ENCODE data around the gene AFF1.
"Not testable (repeated sequence)": the region's sequence is repeated elsewhere in the genome, so short reads cannot be mapped to it uniquely, and the experiment has no call there.

Gene AFF1

DNA sequence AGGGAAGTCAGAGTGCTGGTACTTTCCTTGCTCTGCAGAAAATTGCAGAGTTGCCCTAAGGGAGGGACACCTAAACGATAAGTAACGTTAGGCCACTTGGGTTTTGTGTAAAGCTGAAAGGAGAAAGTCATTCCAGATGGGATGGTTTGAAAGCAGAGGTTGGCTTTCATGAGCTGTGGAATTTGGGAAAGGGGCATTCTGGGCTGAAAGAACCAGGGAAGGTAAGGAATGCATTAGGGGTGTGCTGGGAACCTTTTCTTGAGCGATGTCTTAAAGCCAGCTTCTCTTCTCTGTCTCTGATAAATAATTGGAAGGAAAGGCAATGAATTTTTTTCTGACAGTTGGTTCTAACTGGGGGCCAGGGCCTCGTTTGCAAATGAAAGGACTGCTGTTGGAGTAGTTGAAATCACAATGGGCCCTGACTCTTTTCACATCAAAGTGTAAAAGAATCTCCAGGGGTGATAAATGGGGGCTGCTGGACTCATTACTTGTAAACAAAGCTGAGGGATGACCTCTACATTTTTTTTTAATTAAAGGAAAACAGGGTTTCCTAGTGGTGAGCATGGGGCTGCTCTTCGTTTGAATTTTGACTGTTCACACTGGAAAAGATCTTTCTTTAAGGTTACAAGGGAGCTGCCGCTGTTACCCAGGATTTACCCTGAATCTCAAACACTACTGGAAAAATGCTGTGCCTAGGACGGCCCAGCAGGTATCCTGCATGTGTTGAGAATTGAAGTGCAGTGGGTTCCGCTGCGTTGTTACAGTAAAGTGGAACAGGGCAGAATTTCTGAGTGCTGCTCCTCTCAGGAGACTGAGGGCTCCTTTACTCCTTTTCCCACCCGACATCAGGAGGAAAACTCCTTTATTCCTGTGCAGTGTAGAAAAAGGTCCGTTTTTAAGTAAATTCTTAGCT, 25.0 kb downstream of the AFF1 start:
- DNase-seq, result no peak

DNA sequence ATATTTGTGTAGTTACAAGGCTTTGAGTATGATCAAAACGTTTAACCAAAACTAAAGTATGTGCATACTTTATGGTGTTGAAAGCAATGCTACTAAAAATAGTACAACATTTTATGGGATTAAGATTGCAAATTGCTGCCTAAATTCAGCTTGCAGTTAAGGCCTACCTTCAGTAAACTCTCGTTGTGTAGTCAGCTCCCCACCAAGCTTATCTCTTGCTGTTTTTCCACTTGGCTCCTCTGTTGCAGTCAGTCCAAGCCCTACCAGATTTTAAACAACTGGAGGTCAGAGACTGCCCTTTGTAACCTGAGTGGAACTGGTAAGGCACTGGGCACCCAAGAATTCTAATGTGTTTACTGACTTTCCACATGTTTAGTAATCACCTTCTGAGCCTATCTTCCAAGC, 25.7 kb downstream of the AFF1 start:
- DNase-seq, result no peak

DNA sequence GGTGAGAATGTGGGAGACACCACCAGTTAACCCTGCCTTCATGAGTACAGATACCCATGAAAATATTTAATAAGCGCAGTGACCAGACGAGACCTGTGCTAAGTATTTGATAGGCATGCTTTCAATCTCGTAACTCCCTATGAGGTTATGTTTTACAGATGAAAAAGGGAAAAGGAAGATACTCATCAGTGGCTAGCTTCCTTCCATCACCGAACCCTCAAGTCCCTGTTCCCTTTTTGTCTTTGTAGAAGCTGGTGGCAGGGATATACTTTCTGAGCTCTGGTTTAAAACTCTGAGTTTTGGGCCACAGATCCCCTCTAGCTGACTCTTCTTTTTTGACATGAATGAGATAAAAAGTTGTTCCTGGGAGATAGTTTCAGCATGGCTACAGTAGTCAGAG, 26.3 kb downstream of the AFF1 start:
- no peak for DNase-seq

DNA sequence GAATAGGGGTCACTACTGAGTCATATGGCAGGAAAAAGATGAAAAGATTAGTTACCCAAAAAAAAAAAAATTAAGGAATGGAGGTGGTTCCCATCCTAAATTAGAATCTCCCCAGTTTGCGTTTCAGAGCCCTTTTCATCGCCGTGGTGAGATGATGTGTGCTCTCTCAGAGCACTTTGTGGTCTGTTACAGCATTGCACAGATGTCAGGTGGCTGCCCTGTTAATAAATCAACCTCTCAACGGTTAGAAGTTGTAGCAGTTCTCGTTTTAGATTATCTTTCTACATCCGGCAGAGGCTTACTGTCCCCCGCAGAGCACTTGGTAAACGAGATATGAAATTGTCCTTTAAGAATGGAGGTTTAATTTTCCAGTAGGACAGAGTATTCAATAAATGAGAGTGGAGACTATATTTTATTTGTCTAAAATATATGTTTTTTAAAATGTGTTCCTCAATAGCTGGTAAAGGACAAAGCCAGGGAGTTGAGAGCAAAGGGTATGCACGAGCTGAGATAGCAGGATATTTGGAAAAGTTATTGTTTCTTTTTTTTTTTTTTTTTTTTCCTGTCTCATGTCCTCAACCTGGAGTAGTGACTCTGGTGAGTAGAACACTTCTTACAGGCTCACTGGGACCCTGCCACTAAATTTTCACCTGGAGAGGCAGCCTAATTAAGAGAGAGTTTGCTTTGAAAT, 26.9 kb downstream of the AFF1 start:
- no peak for DNase-seq

DNA sequence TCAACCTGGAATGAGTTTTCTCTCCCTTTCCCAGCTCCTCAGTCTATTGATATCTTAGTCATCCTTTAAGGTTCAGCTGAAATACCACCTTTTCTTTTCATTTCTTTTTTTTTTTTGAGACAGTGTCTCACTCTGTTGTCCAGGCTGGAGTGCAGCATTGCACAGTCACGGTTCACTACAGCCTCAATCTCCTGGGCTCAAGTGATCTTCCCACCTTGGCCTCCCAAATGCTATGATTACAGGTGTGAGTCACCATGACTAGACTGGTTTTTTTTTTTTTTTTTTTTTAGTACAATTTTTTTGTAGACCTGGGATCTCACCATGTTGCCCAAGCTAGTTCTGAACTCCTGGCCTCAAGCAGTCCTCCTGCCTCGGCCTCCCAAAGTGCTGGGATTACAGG, 28.9 kb downstream of the AFF1 start:
- DNase-seq, result no peak

DNA sequence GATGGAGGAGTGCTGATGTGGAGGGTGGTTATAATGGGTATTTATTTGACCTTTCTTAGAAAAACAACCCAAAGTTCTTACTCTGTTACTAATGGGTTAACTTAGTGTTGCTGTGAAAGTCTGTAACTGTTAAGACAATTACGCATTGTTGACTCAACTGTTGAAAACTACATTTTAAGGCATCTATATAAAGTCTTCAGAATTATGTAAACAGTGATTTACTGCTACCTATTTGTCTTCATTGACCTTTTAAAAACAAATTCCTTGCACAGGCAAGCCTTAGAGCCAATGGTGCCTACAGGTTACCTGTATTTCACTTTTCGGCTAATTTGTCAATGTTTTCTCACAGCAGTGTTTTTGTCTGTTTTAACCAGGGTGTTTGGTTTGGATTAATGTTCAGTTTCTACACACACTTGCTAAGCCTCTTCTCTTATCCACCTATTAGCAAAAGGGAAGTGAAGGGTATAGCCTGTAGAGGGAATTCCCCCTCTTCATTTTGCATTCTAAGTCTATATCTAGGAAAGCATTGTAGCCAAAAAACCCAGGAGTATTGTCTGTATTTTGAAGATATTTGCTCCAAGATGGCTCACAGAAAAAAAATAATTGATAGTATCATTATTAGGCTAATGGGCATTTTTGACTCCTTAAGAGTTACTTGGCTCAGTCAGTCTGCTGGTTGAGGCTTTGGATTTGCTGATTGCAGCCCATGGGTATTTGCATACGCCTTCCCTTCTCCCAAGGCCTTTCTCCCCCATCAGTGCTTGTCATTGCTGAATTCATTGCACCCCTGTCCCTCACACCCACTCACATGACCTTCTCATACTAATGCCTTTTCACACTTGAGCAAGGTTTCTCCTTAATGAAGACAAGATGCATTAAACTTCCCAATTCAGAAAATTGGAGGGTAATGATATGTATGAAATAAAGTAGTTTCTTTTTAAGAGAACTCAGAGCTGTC, 30.5 kb downstream of the AFF1 start:
- DNase-seq, result no peak

DNA sequence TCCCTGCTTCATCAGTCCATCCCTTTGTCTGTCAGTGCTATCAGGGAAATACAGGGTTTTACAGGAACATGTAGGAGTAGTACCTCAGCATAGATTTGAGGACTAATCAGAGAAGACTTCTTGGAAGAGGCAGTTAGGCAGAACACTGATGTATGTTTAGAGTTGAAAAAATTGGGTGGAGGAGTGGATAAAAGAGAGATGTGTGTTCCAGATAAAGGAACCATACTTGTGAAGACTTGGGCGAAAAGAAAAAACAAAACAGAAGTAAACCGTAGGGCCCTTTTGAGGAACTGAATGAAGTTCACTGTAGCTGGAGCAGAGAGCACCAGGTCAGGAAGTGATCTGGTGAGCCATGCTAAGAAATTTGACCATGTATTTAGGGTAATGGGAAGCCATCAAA, 32.3 kb downstream of the AFF1 start:
- no peak for DNase-seq

DNA sequence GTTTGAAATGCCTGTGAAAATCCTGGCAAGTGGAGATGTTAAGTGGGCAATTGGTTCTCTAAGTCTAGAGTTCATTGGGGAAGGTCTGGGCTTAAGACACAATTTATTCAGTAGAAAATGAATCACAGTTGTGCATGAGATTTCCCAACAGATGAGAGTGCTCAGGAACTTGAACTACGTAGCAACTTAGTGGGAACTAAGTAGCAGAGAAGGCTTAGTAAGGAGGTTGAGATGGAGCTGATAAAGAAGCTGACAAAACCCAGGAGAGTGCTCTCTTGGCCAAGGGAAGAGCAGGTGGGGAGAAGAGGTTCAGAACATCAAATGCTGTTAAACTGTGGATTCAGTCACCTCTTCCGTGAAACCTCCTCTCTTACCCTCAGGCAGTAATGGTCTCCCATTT, 33.0 kb downstream of the AFF1 start:
- DNase-seq, result no peak

DNA sequence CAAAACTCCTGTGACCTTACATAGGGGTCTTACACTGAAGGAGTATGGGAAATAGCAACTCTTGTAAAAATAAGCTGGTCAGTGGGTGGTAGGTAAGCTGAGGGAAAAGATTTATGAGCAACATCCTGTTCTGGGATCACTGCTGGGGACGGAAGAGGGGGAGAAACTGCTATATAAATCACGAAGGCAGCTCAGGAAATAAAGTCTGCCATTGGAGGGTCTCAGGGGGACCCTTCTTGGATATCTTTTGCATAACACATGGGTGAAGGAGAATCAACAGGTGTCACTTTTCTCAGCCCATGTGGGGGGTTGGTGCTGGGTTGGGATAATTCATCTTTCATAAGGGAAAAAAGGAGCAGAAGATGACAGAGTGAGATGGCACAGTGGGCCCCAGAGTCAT, 33.7 kb downstream of the AFF1 start:
- no peak for DNase-seq

DNA sequence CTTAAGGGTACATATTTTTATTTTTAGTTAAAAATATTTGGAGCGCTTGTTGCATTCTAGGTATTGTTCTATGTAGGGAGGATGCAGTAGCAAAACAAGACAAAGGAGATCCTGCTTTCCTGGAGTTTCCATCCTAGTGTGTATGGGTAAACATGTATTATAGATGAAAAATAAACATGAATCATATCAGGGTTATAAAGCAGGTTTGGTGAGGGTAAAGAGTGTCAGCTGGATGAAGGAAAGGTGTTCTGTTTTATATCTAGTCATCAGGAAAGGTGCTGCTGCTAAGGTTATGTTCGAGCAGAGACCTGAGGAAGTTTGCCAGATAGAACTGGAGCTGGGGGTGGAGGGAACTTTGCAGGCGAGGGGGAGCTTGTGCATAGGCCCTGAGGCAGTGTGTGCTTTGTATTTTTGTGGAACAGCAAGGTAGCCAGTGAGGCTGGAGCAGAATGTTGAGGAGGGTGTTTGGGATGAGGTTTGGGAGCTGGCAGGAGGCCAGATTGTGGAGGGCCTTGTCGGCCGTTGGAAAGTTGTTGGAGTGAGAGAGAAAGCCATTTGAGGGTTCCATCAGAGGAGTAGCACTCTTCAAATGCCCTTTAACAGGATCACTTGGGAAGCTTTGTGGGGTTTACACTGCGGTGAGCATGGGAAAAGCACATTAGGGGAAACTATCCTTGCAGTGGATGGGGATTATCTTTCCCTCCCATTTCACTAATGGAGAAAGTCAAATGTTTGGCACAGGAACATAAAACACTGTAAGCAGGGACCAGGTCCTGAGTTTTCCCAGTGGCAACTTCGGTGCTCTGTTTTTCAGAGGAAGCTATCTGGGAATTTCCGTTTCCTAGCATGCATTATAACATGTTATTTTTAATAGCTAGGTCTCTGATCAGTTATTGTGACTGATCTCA, 35.9 kb downstream of the AFF1 start:
- DNase-seq, result no peak

DNA sequence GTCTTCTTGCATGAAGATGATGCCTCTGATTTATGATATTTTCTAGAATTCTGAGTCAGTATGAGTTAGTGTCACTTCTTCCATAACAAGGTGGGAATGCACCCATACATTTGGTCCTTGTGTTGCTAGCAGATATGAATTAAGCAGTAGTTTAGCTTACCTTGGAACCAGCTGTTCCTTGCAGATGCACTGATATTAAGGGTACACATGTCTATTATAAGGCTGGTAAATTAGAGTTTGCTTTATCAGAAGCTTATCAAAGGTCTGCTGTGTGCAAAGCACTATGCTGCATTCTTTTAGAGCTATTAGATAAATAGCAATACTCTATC, 36.5 kb downstream of the AFF1 start:
- DNase-seq, result no peak

DNA sequence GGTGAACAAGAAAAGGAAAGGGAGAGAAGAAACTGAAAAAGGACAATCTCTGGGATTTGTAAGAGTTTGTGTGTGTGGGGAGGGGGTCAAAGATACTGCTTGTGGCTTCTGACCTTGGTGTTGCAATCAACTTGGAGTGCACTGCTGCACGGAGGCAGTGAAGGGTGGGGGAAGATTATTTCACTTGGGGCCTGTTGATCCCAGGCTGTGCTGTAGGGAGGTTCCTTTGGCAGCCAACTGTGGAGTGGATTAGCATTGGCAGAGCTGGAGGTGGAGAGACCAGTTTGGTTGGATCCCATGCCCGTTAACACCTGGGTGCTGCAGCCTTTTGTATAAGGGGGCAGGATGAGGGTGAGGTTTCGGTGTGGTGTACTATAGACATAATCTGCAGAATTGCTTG, 38.2 kb downstream of the AFF1 start:
- DNase-seq, result no peak

DNA sequence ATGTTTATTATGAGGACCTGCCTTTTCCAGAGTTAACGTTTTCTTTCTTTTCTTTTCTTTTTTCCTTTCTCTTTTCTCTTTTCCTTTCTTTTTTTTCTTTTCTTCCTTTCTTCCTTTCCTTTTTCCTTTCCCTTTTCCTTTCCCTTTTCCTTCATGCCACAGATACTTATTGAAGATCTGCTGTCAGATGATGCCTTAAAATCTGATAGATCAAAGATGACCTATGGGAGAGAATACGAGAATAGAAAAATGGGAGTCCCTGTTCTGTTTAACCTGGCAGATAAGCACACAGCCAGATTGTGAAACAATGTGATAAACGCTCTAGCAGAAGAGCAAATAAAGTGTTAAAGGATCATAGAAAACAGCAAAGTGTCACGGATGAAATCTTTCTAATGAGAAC, 38.9 kb downstream of the AFF1 start:
- DNase-seq, result no peak

DNA sequence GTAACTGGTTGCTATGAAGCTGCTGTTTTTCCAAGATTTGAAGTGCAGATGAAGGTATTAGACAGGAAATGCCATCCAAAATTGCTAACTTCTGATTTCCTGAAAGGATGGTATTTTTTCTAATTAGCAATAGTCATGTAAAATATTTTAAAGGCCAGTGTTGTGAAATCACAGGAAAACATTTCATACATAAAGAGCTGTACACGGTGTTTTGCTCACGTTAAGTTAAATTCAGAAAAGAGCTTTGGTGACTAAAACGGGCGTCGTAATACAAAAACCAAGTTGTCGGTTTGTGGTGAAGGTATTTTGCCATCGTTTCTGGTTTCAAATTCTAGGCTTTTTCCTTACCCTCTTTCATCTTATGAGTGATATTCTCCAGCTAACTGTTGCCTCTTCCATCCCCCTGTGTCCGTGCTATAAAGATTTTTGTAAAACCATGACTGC, 39.8 kb downstream of the AFF1 start:
- no peak for DNase-seq

DNA sequence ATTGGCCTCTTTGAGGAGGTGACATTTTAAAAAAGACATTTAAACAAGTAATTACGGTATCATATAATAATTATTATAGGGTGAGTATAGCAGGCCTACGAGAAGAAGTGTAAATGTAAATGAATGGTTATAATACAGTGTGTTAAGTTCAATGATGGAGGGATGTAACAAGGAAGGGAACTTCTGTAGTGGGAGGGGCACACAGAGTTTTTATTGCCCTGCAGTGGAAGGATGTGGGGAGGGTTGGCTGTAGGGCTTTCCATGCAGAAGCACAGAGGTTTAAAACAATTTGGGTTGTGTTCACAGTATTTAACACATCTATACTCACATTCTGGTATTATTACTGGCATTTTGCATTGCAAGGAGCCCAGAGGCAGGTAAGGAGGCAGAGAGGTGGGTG, 41.1 kb downstream of the AFF1 start:
- no peak for DNase-seq

DNA sequence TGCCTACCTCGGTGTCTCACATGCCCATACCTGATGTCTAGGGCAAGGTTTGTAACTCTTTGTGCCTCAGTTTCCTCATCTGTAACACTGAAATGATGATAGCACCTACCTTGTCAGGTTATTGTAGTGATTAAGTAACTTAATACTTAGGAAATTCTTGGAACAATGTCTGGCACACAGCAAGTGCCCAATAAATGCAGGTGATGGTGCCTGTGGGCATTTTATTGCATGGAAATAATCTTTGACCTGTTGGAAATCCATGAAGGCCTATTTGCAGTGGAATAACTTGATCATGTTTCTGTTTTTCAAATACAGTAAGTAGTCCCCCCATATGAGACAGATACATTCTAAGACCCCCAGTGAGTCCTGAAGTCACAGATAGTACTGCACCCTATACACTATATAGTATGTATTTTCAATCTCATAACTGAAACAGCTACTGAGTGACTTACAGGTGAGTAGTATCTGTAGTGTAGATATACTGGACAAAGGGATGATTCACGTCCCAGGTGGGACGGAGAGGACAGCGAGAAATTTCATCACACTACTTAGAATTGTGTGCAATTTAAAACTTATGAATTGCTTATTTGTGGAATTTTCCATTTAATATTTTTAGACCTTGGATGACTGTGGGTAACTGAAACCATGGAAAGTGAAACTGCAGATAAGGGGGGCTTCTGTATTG, 42.1 kb downstream of the AFF1 start:
- no peak for DNase-seq

DNA sequence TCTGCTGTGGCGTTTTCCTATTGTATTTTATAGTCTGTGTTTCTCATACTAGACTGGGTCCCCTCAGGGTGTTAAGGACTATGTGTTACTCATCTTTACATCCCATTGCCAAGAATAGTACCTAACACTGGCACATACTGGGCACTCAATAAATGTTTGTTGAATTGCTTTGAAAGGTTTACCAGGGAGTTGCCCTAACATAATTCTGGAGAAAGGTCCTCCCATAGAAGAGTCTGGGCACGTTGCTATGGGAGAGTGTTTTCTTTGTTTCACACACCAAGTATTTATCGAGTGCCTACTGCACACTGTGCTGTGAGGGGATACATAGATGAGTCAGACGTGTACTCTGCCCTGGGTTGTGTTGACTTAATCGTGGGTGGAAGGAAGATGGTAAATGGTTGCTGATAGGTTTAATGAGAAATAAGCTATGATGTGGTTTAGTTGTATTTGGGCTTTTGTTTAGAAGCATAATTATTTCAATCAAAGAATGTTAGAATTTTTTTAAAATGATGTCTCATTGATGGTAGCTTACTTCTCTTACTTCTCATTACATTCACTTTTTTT, 42.9 kb downstream of the AFF1 start:
- DNase-seq, result no peak

DNA sequence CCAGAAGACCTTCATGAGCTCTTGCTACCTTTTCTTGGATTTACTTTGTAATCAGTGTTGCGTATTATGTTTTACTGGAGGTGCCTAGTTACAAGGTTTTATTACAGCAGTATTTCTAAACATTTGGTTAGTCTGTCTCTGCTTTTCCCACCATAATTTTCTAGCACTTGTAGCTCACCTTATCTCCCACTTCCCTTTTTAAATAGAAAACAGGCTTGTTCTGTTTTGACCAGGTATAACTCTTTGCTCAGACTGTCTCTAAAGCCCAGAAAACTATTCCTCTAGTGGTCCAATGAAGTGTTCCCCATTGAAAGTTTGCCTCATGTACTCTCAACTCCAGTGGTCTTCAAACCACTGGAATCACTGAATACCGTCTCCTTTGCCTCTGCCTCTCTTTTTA, 43.9 kb downstream of the AFF1 start:
- DNase-seq, result no peak

DNA sequence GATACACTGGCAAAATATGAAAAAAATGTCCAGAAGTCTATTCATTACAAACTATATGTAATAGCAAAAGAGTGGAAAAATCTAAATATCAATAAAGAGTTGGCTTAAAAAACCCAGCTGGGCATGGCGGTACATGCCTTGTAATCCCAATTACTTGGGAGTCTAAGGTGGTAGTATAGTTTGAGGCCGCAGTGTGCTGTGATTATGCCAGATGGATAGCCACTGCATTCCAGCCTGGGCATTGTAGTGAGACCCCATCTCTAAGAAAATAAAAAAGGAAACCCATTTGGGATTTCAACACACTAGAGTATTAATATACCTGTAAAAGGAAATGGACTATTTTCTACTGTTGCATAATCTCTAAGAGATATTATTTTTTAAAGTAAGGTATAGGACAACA, 45.4 kb downstream of the AFF1 start:
- DNase-seq, result no peak

DNA sequence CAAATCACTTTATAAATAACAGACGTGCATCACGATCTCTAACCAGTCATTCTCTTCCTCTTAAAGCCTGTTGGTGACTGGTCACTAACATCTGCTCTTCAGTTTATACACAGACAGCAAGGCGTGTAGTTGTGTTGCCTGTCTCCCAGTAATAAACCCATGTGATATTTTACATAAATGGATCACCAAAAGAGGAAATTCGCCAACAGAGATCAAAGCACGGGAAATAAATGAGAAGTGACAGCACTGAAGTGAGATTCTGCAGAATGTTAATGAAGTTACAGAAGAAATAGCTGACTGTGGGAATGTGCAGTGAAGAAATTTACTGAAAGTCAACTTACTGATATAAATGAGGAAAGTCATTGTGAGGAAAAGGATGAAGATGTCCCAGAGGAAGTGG, 47.0 kb downstream of the AFF1 start:
- DNase-seq, result no peak

DNA sequence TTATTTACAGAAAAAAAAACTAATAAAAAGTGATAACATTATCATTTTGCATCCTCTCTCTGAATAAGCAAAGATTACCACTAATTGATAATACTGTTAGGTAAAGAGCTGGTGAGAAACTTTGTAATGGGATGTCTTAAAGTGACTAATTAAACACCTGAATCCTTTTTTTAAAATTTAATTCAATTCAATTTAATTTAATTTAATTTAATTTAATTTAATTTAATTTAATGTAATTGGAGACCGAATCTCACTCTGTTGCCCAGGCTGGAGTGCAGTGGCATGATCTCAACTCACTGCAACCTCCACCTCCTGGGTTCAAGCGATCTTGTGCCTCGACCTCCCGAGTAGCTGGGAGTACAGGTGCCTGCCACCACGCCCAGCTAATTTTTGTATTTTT, 51.0 kb downstream of the AFF1 start:
- not testable (repeated sequence) for DNase-seq
